K562 (cell line): Measurements from ENCODE around the gene SLC33A1. TPM values are rescaled to one million over a fixed set of nuclear protein-coding genes. Genes with fewer than 3 reads are reported as not detected.

Experiments used
- BMI1 ChIP-seq: fragments of 150-350 bp; IDR thresholded peaks from 2 replicates; pipeline ENCODE4 v1.6.1; 2014; ENCODE audit warnings: low read length
- CXXC5 ChIP-seq: fragments of 250-450 bp; sonication (Bioruptor Pico); IDR thresholded peaks from 2 replicates; pipeline ENCODE4 v1.8.0; 2022; ENCODE audit warnings: inconsistent platforms, mild to moderate bottlenecking, moderate library complexity
- FOXJ3 ChIP-seq: sonication (generic); formaldehyde crosslinking; IDR thresholded peaks from 2 replicates; pipeline ENCODE4 v1.4.0; 2020; ENCODE audit warnings: mild to moderate bottlenecking, missing genetic modification reagents
- MTA1 ChIP-seq: fragments of 450-650 bp; IDR thresholded peaks from 2 replicates; pipeline ENCODE4 v1.6.1; 2017; ENCODE audit warnings: borderline replicate concordance
- MTA2 ChIP-seq: fragments of 450-650 bp; IDR thresholded peaks from 2 replicates; pipeline ENCODE4 v1.6.1; 2016; ENCODE audit warnings: low read depth
- MYC ChIP-seq, 2 experiments: fragments of 250-450 bp in 1 of 2; sonication (Bioruptor Pico) in 1 of 2; IDR thresholded peaks; 2 replicates each; pipeline versions ENCODE4 v1.5.1 to v1.6.1; 2012 to 2021; ENCODE audit warnings: low read depth in 2 of 2, borderline replicate concordance in 1 of 2, improper control_type of control experiment in 1 of 2, low read length in 1 of 2, mild to moderate bottlenecking in 1 of 2, moderate library complexity in 1 of 2
- NCOA4 ChIP-seq: fragments of 450-650 bp; IDR thresholded peaks from 2 replicates; pipeline ENCODE4 v1.6.1; 2018; ENCODE audit warnings: mild to moderate bottlenecking; ENCODE audit not compliant: partially characterized antibody
- PRDM10 ChIP-seq: fragments of 450-650 bp; IDR thresholded peaks from 2 replicates; pipeline ENCODE4 v1.6.1; 2018; ENCODE audit not compliant: partially characterized antibody
- PRMT5 ChIP-seq: sonication (generic); formaldehyde crosslinking; IDR thresholded peaks from 2 replicates; pipeline ENCODE4 v1.5.0; 2020; ENCODE audit warnings: missing genetic modification reagents
- RAD51 ChIP-seq: fragments of 450-650 bp; IDR thresholded peaks from 2 replicates; pipeline ENCODE4 v1.7.1; 2016; ENCODE audit warnings: low read depth, mild to moderate bottlenecking, borderline replicate concordance
- SAP30 ChIP-seq: fragments of 200-600 bp; sonication (generic); IDR thresholded peaks from 2 replicates; pipeline ENCODE4 v1.6.1; 2012; ENCODE audit warnings: borderline replicate concordance, low read depth, mild to moderate bottlenecking, moderate library complexity, low read length, control low read depth, inconsistent platforms; ENCODE audit not compliant: insufficient read depth, poor library complexity, severe bottlenecking
- SMARCA4 ChIP-seq: fragments of 450-650 bp; IDR thresholded peaks from 2 replicates; pipeline ENCODE4 v1.6.1; 2016
- SUPT5H ChIP-seq: fragments of 450-650 bp; IDR thresholded peaks from 2 replicates; pipeline ENCODE4 v1.6.1; 2016
- TBL1XR1 ChIP-seq, 2 experiments: IDR thresholded peaks; 2 replicates each; pipeline ENCODE4 v1.6.1; 2012; ENCODE audit warnings: improper control_type of control experiment in 2 of 2, low read length in 2 of 2, mild to moderate bottlenecking in 1 of 2
- TRIM25 ChIP-seq: fragments of 450-650 bp; IDR thresholded peaks from 2 replicates; pipeline ENCODE4 v1.7.0; 2016; ENCODE audit warnings: borderline replicate concordance
- ZNF212 ChIP-seq: fragments of 450-650 bp; formaldehyde crosslinking; IDR thresholded peaks from 2 replicates; pipeline ENCODE4 v1.4.0; 2020; ENCODE audit warnings: mild to moderate bottlenecking
- polyA plus RNA-seq, 8 experiments: library from polyadenylated mRNA; depleted of rRNA in 4 of 8; stranded (reverse) in 5 of 8; unstranded in 3 of 8; fragments of >200 nt; fragmentation: Nextera tagmentation in 2 of 8; fragmentation: Illumina TruSeq in 1 of 8; extraction: Ambion mirVana in 2 of 8; extraction: Trizol in 1 of 8; gene quantifications; 2 replicates each; pipeline versions ENCODE4 v1.2.1 to v1.2.3, GENCODE V29; 2011 to 2014; ENCODE audit warnings: inconsistent platforms in 1 of 8, missing spikeins in 1 of 8
- total RNA-seq, 7 experiments: library from RNA; depleted of rRNA in 6 of 7; stranded (reverse); fragments of >200 nt in 6 of 7; fragmentation: Illumina TruSeq in 2 of 7; extraction: Trizol in 2 of 7; gene quantifications; 2 replicates each; pipeline versions ENCODE4 v1.2.1 to v1.2.3, GENCODE V29; 2011 to 2021; ENCODE audit warnings: low replicate concordance in 1 of 7
- TF ChIP-seq, protein P1 (sequence below): fragments of 250-450 bp; sonication (Bioruptor Pico); IDR thresholded peaks from 2 replicates; pipeline ENCODE4 v1.5.0; 2022; ENCODE audit warnings: mild to moderate bottlenecking
- TF ChIP-seq, protein P2 (sequence below): fragments of 450-650 bp; IDR thresholded peaks from 2 replicates; pipeline ENCODE4 v1.6.1; 2014; ENCODE audit warnings: low read depth, mild to moderate bottlenecking, moderate library complexity, borderline replicate concordance

SLC33A1 gene
- total and polyA plus RNA-seq, 9 of the 15 experiments (the other 6 are each of a cell fraction or from before 2014, with no cell fraction given) = 6.2 to 26.8 (median 19.6) TPM

DNA sequence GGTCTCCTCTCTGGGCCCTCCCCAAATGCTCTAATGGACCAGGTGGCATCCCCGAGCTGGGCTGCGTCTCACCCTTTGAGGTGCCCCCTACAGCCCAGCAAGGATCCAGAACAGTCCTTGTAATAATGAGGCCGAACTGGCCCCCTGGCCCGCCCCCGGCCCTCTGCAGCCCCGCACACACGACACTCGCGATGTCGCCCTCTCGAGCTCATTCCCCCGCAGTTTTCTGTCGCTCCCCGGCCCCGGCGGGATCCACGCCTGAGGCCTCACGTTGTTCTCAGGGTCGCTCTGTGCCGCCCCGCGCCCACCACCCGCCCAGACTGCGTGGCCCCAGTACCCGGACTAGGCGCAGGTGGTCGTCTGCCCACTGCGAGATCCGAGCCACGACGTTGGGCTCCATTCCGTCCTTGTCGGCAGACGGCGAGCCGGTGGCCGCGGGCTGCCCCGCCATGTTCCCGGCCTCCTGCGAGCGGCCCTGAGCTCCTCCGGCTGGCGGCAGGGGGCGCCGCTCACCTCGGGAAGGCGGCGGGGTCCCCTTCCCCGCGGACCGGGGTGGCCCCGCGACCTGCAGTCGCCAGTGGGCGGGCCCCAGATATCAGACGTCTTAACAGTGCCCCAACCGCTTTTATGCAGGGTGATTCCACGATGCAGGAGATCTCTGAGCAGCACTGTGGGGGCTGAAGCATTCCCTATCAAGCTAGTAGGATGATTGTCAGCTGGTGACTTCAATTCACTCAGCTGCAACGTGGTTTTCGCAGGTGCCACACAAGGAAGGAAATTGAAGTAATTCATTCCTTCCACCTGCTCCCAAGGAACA lies 48.2 kb downstream of the SLC33A1 start, which contains the start of gene C3orf33 (continued):
- no peak for TF ChIP-seq TRIM25
- TF ChIP-seq MTA2 = no peak
- no peak for TF ChIP-seq SAP30
- TF ChIP-seq NCOA4 = no peak
- no peak for TF ChIP-seq ZNF212 (CRISPR knock-in tag)
- TF ChIP-seq BMI1 = no peak; the same call in 1 of the 2 replicates
- TF ChIP-seq, protein P1, sequence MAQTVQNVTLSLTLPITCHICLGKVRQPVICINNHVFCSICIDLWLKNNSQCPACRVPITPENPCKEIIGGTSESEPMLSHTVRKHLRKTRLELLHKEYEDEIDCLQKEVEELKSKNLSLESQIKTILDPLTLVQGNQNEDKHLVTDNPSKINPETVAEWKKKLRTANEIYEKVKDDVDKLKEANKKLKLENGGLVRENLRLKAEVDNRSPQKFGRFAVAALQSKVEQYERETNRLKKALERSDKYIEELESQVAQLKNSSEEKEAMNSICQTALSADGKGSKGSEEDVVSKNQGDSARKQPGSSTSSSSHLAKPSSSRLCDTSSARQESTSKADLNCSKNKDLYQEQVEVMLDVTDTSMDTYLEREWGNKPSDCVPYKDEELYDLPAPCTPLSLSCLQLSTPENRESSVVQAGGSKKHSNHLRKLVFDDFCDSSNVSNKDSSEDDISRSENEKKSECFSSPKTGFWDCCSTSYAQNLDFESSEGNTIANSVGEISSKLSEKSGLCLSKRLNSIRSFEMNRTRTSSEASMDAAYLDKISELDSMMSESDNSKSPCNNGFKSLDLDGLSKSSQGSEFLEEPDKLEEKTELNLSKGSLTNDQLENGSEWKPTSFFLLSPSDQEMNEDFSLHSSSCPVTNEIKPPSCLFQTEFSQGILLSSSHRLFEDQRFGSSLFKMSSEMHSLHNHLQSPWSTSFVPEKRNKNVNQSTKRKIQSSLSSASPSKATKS (CRISPR knock-in tag) = no peak
- no peak for TF ChIP-seq PRMT5 (CRISPR knock-in tag)
- TF ChIP-seq MYC (IDR thresholded peaks at IDR 0.05; ENCODE audit: low read depth, low read length) = peak; percentile 78
- TF ChIP-seq MYC (CRISPR knock-in tag; IDR thresholded peaks at IDR 0.05; ENCODE audit: borderline replicate concordance, low read depth) = no peak
- TF ChIP-seq RAD51 = no peak
- TF ChIP-seq TBL1XR1 (IDR thresholded peaks at IDR 0.05; ENCODE audit: low read length in 2 of 2) = 0 out of 4 replicates have a peak, but pooled peaks of 1 of the 2 experiments have one; percentile 32
- TF ChIP-seq, protein P2, sequence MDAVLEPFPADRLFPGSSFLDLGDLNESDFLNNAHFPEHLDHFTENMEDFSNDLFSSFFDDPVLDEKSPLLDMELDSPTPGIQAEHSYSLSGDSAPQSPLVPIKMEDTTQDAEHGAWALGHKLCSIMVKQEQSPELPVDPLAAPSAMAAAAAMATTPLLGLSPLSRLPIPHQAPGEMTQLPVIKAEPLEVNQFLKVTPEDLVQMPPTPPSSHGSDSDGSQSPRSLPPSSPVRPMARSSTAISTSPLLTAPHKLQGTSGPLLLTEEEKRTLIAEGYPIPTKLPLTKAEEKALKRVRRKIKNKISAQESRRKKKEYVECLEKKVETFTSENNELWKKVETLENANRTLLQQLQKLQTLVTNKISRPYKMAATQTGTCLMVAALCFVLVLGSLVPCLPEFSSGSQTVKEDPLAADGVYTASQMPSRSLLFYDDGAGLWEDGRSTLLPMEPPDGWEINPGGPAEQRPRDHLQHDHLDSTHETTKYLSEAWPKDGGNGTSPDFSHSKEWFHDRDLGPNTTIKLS = peak; percentile 64
- peak; percentile 79 for TF ChIP-seq SUPT5H
- TF ChIP-seq FOXJ3 (CRISPR knock-in tag) = no peak
- peak; percentile 72 for TF ChIP-seq CXXC5 (CRISPR knock-in tag)
- TF ChIP-seq MTA1 = no peak
- peak; percentile 46 for TF ChIP-seq PRDM10
- TF ChIP-seq SMARCA4 = no peak
